IPS-18c (cell line): ENCODE data around the gene RANBP3.
"Not testable (repeated sequence)": the region's sequence is repeated elsewhere in the genome, so short reads cannot be mapped to it uniquely, and the experiment has no call there.

Experiments used
- H3K4me3 ChIP-seq: 2 replicates; pipeline ENCODE4 v1.7.0; 2013; ENCODE audit warnings: low read depth, mild to moderate bottlenecking, low read length, moderate library complexity; ENCODE audit not compliant: insufficient read depth
- H3K9me3 ChIP-seq: one replicate; pipeline ENCODE4 v1.6.1; 2013; ENCODE audit warnings: mild to moderate bottlenecking, low read length, moderate library complexity; ENCODE audit not compliant: control insufficient read depth, insufficient read depth

RANBP3 gene

DNA sequence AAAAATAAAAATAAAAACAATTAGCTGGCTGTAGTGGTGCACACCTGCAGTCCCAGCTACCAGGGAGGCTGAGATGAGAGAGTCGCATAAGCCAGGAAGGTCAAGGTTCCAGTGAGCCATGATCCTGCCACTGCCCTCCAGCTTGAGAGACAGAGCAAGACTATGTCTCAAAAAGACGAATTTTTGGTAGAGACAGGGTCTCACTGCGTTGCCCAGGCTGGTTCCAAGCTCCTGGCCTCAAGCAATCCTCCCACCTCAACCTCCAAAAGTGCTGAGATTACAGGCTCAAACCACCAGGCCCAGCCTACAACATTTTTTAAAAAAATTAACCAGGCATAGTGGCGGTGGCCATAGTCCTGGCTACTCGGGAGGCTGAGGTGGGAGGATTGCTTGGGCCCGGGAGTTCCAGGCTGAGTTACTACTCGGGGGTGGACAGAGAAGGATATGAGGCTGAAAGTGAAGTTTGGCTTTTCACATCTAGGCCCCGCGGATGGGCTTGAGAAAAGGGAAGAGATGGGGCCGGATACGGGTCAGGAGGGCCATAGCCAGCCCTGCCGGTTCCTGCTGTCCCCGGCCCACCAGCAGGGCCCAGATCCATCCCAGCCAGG lies 84.5 kb downstream of the RANBP3 start:
- Histone ChIP-seq H3K4me3 (no peak overlapping the region), H3K9me3 (no peaks in the 10 kb centered on the region)

DNA sequence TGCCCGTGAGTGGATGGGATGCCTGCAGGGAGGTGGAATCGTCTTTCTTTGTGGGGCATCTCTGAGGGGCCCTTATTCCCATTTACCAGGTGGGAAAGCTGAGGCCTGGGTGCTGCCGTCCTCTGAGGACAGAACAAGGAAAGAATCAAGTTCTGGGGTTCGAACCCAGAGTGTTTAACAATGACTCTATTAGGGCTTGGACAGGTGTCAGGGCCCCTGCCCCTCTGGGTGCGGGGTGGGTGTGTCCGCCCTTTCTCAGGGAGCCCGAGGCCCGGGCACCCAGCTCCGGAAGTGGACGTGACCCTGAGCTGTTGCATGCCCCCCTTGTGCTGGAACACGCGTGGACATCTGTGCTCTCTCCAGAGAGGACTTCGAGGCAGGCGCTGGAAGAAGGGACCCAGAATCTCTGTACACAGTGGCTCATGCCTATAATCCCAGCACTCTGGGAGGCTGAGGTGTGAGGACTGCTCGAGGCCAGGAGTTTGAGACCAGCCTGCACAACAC lies 85.1 kb downstream of the RANBP3 start:
- no peaks in the 10 kb centered on the region for H3K9me3 ChIP-seq
- H3K4me3 ChIP-seq = no peak overlapping the region

DNA sequence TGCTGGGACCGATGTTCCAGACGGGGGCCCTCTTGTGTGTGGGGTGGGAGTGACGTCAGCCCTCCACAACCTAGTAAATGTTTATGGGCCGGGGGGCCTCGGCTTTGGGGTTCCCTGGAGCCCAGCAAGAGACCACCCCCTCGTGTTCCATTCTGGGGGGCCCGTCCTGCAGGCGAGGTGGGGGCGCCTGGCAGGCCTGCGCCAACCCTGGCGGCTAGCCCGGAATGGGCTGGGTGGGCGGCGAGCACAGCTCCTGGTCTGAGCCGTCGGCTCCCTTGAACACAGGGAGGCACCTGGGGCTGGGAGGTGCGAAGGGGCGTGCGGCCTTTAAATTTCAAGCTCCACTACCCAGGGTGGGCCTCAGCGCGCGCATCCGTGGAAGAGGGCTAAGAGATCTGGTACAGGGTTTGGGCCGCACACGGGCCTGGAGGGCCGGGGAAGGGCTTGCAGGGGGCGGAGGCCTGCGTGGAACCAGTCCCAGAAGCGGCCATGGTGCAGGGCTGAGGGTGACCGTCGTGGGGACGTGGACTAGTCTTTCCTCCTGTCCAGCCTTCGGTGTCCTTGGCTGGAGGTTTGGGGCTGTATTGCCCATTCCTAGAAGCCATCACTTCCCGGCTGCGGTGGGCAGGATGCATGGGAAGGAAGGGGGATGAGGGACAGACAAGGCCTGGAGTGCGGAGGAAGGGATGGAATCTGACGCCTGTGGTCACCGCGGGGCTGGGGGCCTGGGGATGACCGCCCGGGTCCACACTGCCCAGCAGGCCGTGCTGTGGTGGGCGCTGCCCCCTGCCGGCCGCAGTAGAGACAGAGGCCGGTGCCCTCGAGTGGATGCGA lies 85.8 kb downstream of the RANBP3 start:
- H3K4me3 ChIP-seq = no peak overlapping the region
- no peaks in the 10 kb centered on the region for H3K9me3 ChIP-seq

DNA sequence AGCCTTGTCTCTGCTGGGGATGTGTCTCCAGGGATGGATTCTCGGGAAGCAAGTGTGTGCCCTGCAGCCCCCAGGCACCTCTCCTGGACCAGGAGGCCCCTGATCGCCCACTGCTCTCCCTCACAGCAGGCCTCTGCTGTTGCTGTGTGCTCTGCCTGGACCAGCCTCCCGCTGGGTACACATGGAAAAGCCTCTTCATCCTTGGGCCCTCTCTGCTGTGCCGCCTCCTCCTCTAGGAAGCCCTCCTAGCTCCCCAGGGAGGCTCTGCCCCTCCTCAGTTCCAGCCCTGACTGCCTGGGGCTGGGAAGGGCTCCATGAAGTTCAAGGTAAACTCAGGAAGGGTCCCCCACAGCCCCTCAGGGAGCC lies 86.4 kb downstream of the RANBP3 start:
- H3K4me3 ChIP-seq = no peak overlapping the region
- H3K9me3 ChIP-seq = no peaks in the 10 kb centered on the region

DNA sequence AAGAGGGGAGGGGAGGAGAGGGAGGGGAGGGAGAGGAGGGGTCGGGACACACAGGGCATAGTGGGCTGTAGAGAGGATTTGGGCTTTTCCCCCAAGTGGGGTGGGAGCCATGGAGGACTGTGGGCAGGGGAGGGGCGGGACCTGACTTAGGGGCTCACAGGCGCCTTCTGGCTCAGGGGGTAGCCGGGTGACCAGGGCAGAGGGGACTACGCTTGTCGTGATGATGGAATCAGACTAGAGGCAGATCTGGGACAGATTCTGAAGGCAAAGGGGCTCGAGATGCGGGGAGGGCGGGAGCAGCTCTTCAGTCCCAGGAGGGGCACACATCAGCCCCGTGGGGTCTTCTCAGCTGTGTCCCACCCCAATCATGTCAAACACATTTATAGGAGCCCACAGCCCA lies 87.8 kb downstream of the RANBP3 start:
- Histone ChIP-seq H3K4me3 (no peak overlapping the region), H3K9me3 (no peaks in the 10 kb centered on the region)

DNA sequence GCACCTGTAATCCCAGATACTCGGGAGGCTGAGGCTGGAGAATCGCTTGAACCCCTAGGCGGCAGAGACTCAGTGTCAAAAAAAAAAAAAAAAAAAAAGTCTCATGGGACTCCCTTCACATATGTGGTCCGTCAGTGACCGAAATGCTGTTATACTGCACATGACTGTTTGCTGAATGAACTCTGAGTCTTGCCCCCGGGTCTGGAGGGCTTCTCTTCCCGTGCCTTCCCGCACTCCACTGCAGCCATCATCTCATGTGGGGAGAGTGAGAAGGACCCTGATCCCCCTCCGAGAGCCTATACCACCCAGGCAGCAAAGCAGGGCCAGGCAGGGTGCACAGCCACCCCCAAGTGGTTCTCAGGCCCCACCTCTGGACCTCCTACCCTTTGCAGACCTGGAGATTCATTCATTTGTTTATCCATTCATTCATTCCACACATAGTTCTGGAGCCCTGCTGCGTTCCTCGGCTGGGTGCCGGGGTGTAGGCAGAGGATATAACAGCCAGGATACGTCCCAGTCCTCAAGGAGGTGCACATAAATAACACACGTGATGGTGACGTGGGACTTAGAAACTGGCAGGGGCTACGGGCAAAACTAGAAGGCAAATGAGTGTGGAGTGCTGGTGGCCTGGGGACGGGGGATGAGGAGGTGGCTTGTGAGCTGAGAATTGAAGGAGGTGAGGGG lies 88.5 kb downstream of the RANBP3 start:
- no peak overlapping the region for H3K4me3 ChIP-seq
- H3K9me3 ChIP-seq = no peaks in the 10 kb centered on the region

DNA sequence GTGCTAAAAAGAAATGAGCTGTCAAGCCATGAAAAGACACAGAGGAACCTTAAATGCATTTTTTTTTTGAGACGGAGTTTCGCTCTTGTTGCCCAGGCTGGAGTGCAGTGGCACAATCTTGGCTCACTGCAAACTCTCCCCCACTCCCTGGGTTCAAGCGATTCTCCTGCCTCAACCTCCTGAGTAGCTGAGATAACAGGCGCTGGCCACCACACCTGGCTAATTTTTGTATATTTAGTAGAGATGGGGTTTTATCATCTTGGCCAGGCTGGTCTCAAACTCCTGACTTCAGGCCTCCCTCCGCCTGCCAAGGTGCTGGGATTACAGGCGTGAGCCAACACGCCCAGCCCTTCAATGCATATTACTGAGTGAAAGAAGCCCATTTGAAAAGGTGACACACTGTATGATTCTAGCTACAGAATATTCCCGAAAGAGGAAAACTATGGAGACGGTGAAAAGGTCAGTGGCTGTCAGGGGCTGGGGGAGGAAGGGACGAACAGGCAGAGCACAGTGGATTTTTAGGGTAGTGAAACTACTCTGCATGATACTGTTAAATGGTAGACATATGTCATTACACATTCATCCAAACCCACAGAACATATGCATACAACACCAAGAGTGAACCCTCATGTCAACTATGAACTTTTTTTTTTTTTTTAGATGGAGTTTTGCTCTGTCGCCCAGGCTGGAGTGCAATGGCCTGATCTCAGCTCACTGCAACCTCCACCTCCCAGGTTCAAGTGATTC lies 93.7 kb downstream of the RANBP3 start:
- not testable (repeated sequence) for H3K4me3 ChIP-seq, H3K9me3 ChIP-seq

DNA sequence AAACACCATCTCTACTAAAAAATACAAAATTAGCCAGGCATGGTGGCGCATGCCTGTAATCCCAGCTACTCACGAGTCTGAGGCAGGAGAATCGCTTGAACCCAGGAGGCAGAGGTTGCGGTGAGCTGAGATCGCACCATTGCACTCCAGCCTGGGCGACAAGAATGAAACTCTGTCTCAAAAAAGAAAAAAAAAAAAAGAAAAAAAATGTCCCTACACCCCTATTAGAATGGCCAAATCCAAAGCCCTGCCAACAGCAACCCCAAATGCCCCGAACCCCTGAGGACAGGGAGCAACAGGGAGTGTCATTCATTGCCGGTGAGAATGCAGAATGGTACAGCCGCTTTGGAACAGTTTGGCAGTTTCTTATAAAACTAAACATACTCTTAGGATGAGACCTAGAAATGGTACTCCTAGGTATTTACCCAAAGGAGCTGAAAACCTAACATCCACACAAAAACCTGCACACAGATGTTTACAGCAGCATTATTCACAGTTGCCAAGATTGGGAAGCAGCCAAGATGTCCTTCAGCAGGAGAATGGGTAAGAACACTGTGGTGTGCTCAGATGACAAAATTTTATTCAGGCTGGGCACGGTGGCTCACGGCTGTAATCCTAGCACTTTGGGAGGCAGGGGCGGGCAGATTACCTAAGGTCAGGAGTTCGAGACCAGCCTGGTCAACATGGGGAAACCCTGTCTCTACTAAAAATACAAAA lies 94.6 kb downstream of the RANBP3 start:
- H3K9me3 ChIP-seq, H3K4me3 ChIP-seq: not testable (repeated sequence)

DNA sequence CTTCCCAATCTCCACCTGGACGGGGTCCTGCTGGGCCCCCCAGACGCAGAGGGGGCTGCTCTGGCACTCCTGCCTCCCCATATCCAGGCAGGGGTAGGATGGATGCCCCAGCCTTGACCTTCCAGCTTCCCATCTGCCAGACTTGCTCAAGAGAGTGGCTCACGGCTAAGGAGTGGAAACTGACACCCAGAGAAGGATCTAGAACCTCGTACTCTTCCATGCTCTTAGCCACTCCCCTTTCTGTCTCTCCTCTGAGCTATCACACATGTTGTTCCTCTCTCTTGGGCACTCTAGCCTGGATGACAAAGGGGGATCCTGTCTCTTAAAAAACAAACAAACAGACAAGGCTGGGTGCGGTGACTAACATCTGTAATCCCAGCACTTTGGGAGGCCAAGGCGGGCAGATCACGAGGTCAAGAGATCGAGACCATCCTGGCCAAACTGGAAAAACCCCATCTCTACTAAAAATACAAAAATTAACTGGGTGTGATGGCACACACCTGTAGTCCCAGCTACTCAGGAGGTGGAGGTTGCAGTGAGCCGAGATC lies 95.4 kb downstream of the RANBP3 start:
- Histone ChIP-seq H3K4me3 (no peak overlapping the region), H3K9me3 (no peaks in the 10 kb centered on the region)

DNA sequence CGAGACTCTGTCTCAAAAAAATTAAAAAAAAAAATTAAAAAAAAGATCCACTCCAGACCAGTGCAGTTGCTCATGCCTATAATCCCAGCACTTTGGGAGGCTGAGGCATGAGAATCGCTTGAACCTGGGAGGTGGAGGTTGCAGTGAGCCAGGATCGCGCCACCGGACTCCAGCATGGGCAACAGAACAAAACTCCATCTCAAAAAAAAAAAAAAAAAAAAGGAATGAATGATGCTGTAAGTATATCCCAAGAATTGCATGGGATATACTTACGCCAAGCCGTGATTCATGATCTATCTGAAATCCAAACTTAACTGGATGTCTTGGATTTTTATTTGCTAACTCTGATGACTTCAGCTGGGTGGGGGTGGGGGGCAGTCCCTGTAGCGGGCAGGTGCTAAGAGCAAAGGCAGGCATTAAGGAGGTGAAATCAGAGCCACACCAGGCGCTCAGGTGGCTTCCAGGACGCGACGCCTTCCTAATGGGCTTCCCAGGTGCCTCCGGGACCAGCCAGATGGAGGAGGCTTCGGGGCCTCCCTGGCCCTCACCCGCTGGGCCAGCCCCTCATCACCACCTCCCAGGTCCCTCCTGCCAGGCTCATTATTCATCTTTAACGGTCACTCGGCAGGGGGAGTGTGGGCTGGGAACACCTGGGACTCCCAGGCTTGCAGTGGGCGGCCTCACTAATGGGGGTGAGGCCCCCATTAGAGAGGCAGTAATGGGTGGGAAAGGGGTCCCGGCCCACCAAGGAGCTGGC lies 96.2 kb downstream of the RANBP3 start:
- Histone ChIP-seq H3K4me3 (no peak overlapping the region), H3K9me3 (no peaks in the 10 kb centered on the region)

DNA sequence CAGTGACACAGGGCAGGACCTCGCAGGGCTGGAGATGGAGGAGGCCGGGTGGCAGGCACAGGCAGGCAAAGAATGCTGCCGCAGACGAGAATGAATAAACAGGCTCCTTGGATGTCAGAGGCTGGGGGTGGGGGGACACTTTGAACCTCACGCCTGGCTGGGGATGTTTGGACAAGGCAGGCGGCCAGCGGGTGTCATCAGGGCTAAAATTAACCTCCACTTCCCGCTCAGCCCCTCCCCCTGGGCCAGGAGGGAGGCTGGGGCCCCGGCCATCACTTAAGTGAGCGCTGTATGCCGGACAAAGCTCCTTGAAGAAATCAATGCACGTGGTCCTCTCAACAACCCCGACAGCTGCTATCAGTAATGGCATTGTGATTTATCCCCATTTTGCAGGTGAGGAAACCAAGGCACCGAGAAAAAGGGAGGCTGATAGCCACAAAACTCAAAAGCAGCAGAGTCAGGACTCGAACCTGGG lies 97.3 kb downstream of the RANBP3 start:
- Histone ChIP-seq H3K4me3 (no peak overlapping the region), H3K9me3 (no peaks in the 10 kb centered on the region)

DNA sequence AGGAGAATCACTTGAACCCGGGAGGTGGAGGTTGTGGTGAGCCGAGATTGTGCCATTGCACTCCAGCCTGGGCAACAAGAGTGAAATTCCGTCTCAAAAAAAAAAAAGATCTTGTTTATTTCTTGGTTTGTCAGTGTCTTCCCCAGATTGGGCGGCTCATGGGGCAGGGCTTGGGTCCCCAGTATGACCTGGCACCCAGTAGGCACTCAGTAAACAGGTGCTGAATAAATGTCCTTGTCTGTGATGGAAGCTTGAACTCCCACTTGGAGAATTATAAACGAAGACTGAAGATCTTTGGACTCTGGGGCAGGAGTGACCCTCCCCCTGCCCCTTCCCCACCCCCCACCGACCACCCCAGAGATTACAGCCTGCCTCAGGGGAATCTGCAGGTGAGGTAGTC lies 97.7 kb downstream of the RANBP3 start:
- no peaks in the 10 kb centered on the region for H3K9me3 ChIP-seq
- H3K4me3 ChIP-seq = no peak overlapping the region

DNA sequence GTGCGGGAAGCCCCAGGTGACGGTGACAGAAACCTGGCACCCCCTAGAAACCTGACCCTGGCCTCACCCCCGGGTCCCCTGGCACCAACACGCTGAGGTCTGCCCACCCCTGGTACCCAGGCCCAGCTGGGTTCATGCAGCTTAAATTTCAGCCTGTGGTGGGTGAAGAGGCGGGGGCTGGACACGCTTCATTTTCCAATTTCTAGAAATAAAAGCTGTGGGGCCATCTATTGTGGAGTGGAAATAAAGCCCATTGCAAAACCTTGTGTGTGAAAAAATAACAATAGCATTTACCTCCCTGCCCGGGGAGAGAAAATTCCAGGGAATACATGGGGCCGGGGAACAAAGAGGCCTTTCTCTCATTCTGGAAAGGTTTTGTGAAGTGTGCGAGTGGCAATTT lies 100.1 kb downstream of the RANBP3 start:
- Histone ChIP-seq H3K4me3 (no peak overlapping the region), H3K9me3 (no peaks in the 10 kb centered on the region)

DNA sequence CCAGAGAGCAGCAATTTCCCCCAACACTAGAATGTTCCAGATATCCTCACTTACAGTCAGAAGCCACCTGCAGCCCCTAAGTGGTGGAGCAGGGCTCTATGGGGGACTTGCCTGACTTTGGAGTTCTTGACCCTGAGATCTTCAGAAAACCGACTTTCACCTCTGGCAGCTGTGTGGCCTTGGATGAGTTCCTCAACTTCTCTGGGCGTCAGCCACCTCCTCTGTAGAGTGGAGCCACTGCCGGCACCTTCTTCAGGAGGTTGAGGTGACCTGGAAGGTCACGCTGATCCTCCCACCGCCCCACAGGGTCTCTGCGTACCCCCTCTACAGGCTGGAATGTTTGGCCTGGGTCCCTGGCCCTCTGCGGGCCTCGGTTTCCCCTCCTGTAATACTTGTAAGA lies 100.5 kb downstream of the RANBP3 start:
- Histone ChIP-seq H3K9me3 (no peaks in the 10 kb centered on the region), H3K4me3 (no peak overlapping the region)

DNA sequence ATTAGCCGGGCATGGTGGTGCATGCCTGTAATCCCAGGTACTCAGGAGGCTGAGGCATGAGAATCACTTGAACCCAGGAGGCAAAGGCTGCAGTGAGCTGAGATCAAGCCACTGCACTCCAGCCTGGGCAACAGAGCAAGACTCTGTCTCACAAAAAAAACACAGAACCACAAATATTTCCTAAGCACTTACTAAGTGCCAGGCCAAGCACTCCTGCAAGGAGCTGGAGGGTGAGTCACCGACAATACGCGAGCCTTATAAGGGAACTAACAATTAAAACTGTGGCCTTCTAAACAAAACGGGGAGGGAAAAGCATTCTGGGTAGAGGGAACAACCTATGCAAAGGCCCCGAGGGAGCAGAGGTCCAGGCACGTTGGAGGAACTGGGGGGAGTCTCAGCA lies 103.4 kb downstream of the RANBP3 start:
- H3K9me3 ChIP-seq, H3K4me3 ChIP-seq: not testable (repeated sequence)

DNA sequence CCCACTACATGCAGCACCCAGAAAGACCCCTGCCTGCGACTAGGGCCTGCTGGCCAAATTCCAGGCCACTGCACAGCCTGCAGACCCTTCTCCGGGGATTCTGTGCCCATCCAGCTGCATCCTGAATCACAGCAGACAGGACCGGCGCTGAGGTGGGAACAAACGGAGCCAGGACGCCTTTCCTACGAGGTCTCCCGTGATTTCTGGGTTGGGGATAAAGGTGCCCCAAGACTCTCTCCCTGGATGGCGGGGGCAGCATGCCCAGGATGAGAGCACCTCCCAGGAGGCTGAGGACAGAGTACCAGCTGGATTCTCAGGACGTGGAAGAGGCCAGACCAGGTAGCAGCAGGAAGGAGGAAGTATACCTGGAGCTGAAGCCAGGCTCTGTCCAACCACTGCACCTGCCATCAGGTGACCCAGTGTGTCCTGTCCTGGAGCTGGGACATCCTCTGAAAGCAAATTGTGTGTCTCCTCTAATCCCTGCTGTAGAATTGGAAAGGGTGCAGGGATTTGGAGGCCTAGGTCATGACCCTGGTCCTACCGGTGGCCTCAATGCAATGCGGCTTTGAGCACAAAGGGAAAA lies 104.2 kb downstream of the RANBP3 start:
- Histone ChIP-seq H3K4me3 (no peak overlapping the region), H3K9me3 (no peaks in the 10 kb centered on the region)
